H1 (cell line): ENCODE results near the gene TCAIM. TPM values are rescaled to one million over a fixed set of nuclear protein-coding genes. Genes with fewer than 3 reads are reported as not detected.

ENCODE experiments used
- CTCF ChIA-PET: fragments of 300-600 bp; sonication (Branson Sonifier 250); formaldehyde crosslinking; loops from one replicate; lab custom pipeline; 2021; ENCODE audit not compliant: partially characterized antibody; lab: Charles Lee
- POLR2A ChIA-PET: fragments of 300-600 bp; sonication (Branson Sonifier 250); formaldehyde crosslinking; loops from one replicate; lab custom pipeline; 2021; ENCODE audit warnings: inconsistent platforms; ENCODE audit not compliant: partially characterized antibody; lab: Charles Lee
- DNase-seq, 2 experiments: peaks; one replicate each; pipeline versions ENCODE4 v3.0.0 to v3.0.0-alpha.2; 2010 to 2022; ENCODE audit warnings: low spot score in 2 of 2, low read depth in 1 of 2, mixed read lengths in 1 of 2
- FAIRE-seq: peaks from 2 replicates; lab custom pipeline; 2011; peaks lifted over from hg19 to GRCh38; lab: Jason Lieb, UNC
- H2AFZ ChIP-seq: 2 replicates; pipeline ENCODE4 v1.8.1; 2012; ENCODE audit warnings: low read length, inconsistent platforms
- H2AK5ac ChIP-seq: 2 replicates; pipeline ENCODE4 v1.6.1; 2013; ENCODE audit warnings: low read depth, low read length
- H2BK120ac ChIP-seq: replicated peaks from 2 replicates; pipeline ENCODE3; 2013; ENCODE audit warnings: low read depth, low read length, inconsistent platforms
- H2BK12ac ChIP-seq: 2 replicates; pipeline ENCODE4 v1.6.1; 2013; ENCODE audit warnings: low read depth, low read length
- H2BK15ac ChIP-seq: 2 replicates; pipeline ENCODE4 v1.6.1; 2013; ENCODE audit warnings: low read length
- H2BK20ac ChIP-seq: 2 replicates; pipeline ENCODE4 v1.6.1; 2013; ENCODE audit warnings: low read length
- H2BK5ac ChIP-seq: 2 replicates; pipeline ENCODE4 v1.6.1; 2013; ENCODE audit warnings: low read depth, low read length
- H3K14ac ChIP-seq: 2 replicates; pipeline ENCODE4 v1.6.1; 2013; ENCODE audit warnings: inconsistent platforms; ENCODE audit not compliant: insufficient read length
- H3K18ac ChIP-seq: 2 replicates; pipeline ENCODE4 v1.6.1; 2013; ENCODE audit warnings: low read length; ENCODE audit errors: extremely low read depth
- H3K23ac ChIP-seq: 2 replicates; pipeline ENCODE4 v1.6.1; 2013; ENCODE audit warnings: inconsistent platforms; ENCODE audit not compliant: insufficient read length
- H3K23me2 ChIP-seq: 2 replicates; pipeline ENCODE4 v1.6.1; 2013; ENCODE audit warnings: low read depth, low read length
- H3K27ac ChIP-seq: 2 replicates; pipeline ENCODE4 v1.6.1; 2011; ENCODE audit warnings: low read depth, low read length, inconsistent platforms
- H3K27me3 ChIP-seq, 4 experiments: replicated peaks in 1 of 4; 1 replicate in 1 of 4; 2 replicates in 3 of 4; pipeline versions ENCODE4 v1.6.1 to v1.8.1; 2011 to 2013; ENCODE audit warnings: low read length in 3 of 4, mild to moderate bottlenecking in 3 of 4, inconsistent platforms in 2 of 4, mixed read lengths in 2 of 4, moderate library complexity in 1 of 4; ENCODE audit not compliant: control insufficient read depth in 3 of 4, insufficient read depth in 3 of 4; ENCODE audit errors: extremely low read depth in 1 of 4
- H3K36me3 ChIP-seq, 4 experiments: 2 replicates each; pipeline versions ENCODE4 v1.6.1 to v1.8.1; 2011 to 2013; ENCODE audit warnings: mild to moderate bottlenecking in 4 of 4, low read length in 3 of 4, moderate library complexity in 2 of 4, control low read depth in 1 of 4, inconsistent platforms in 1 of 4; ENCODE audit not compliant: insufficient read depth in 4 of 4, control insufficient read depth in 2 of 4
- H3K4ac ChIP-seq: replicated peaks from 2 replicates; pipeline ENCODE3; 2013; ENCODE audit warnings: low read length, low read depth, mixed read lengths, inconsistent platforms; ENCODE audit not compliant: insufficient read length
- H3K4me1 ChIP-seq, 4 experiments: replicated peaks in 1 of 4; 1 replicate in 1 of 4; 2 replicates in 3 of 4; pipeline versions ENCODE4 v1.6.1 to v1.8.1; 2011 to 2013; ENCODE audit warnings: low read length in 3 of 4, inconsistent platforms in 2 of 4, mixed read lengths in 1 of 4; ENCODE audit not compliant: insufficient read depth in 4 of 4, control insufficient read depth in 3 of 4
- H3K4me2 ChIP-seq, 2 experiments: 2 replicates each; pipeline versions ENCODE4 v1.6.1 to v1.8.1; 2011 to 2013; ENCODE audit warnings: low read depth in 2 of 2, low read length in 2 of 2, control low read depth in 1 of 2, inconsistent platforms in 1 of 2, mild to moderate bottlenecking in 1 of 2; ENCODE audit not compliant: insufficient read depth in 1 of 2
- H3K4me3 ChIP-seq, 4 experiments: fragments of 200-600, 300-600 bp in 1 of 4; sonication (generic), shearing (Covaris generic), sonication (Bioruptor Twin) in 1 of 4; 2 replicates each; pipeline versions ENCODE4 v1.5.1 to v1.8.1; 2011 to 2016; ENCODE audit warnings: low read length in 4 of 4, low read depth in 3 of 4, control low read depth in 2 of 4, inconsistent platforms in 2 of 4, mild to moderate bottlenecking in 2 of 4, mixed read lengths in 1 of 4, moderate library complexity in 1 of 4; ENCODE audit not compliant: insufficient read depth in 2 of 4; ENCODE audit errors: extremely low read depth in 1 of 4
- H3K56ac ChIP-seq: replicated peaks from 2 replicates; pipeline ENCODE3; 2013; ENCODE audit warnings: low read depth, mild to moderate bottlenecking, mixed read lengths, low read length, inconsistent platforms; ENCODE audit not compliant: insufficient read length
- H3K79me1 ChIP-seq: 2 replicates; pipeline ENCODE4 v1.6.1; 2013; ENCODE audit warnings: low read depth, low read length, control low read depth
- H3K79me2 ChIP-seq, 2 experiments: 2 replicates each; pipeline versions ENCODE4 v1.6.1 to v1.8.1; 2012 to 2013; ENCODE audit warnings: low read length in 2 of 2, mild to moderate bottlenecking in 2 of 2, inconsistent platforms in 1 of 2; ENCODE audit not compliant: insufficient read depth in 2 of 2, control insufficient read depth in 1 of 2
- H3K9ac ChIP-seq, 4 experiments: replicated peaks in 1 of 4; 1 replicate in 1 of 4; 2 replicates in 3 of 4; pipeline versions ENCODE4 v1.6.1 to v1.8.1; 2011 to 2013; ENCODE audit warnings: low read depth in 3 of 4, low read length in 3 of 4, control low read depth in 2 of 4, mild to moderate bottlenecking in 2 of 4, moderate library complexity in 2 of 4, inconsistent platforms in 1 of 4; ENCODE audit errors: extremely low read depth in 1 of 4
- H3K9me3 ChIP-seq, 2 experiments: 2 replicates each; pipeline versions ENCODE4 v1.6.1 to v1.8.1; 2012 to 2013; ENCODE audit warnings: mild to moderate bottlenecking in 2 of 2, moderate library complexity in 2 of 2, control low read depth in 1 of 2, inconsistent platforms in 1 of 2, low read depth in 1 of 2, low read length in 1 of 2, mixed read lengths in 1 of 2; ENCODE audit not compliant: insufficient read depth in 2 of 2
- H4K20me1 ChIP-seq, 2 experiments: replicated peaks in 1 of 2; 2 replicates each; pipeline versions ENCODE3 to v1.8.1; 2011 to 2013; ENCODE audit warnings: inconsistent platforms in 2 of 2, low read length in 2 of 2, mild to moderate bottlenecking in 1 of 2; ENCODE audit not compliant: insufficient read depth in 2 of 2, control insufficient read depth in 1 of 2
- H4K5ac ChIP-seq: 2 replicates; pipeline ENCODE4 v1.6.1; 2013; ENCODE audit warnings: low read length, low read depth, mixed read lengths, inconsistent platforms; ENCODE audit not compliant: insufficient read length
- H4K8ac ChIP-seq: 2 replicates; pipeline ENCODE4 v1.8.0; 2013; ENCODE audit warnings: mild to moderate bottlenecking, moderate library complexity, low read length, inconsistent platforms; ENCODE audit not compliant: insufficient read depth; ENCODE audit errors: extremely low read depth
- H4K91ac ChIP-seq: replicated peaks from 2 replicates; pipeline ENCODE3; 2013; ENCODE audit warnings: low read length, mixed read lengths, inconsistent platforms; ENCODE audit not compliant: insufficient read length
- ASH2L ChIP-seq: fragments of 200-600, 300-600 bp; sonication (generic); IDR thresholded peaks from one replicate; pipeline ENCODE4 v1.7.1; 2017; ENCODE audit warnings: low read length
- BRCA1 ChIP-seq: IDR thresholded peaks from 2 replicates; pipeline ENCODE4 v1.6.1; 2012; ENCODE audit warnings: low read depth, low read length, improper control_type of control experiment
- CHD2 ChIP-seq: IDR thresholded peaks from 2 replicates; pipeline ENCODE4 v1.6.1; 2012; ENCODE audit warnings: low read length, improper control_type of control experiment
- CTCF ChIP-seq, 3 experiments: IDR thresholded peaks; 1 replicate in 2 of 3; 2 replicates in 1 of 3; pipeline versions ENCODE4 v1.5.1 to v1.6.1; 2011; ENCODE audit warnings: low read length in 3 of 3, mild to moderate bottlenecking in 3 of 3, inconsistent platforms in 2 of 3, low read depth in 1 of 3, moderate library complexity in 1 of 3; ENCODE audit not compliant: insufficient read depth in 1 of 3; ENCODE audit errors: control extremely low read depth in 1 of 3
- FOSL1 ChIP-seq: IDR thresholded peaks from 2 replicates; pipeline ENCODE4 v1.6.1; 2011; ENCODE audit warnings: mild to moderate bottlenecking, low read depth, low read length, moderate library complexity; ENCODE audit not compliant: insufficient read depth
- GTF2F1 ChIP-seq: IDR thresholded peaks from 2 replicates; pipeline ENCODE4 v1.6.1; 2012; ENCODE audit warnings: low read depth, low read length, improper control_type of control experiment, borderline replicate concordance
- HDAC6 ChIP-seq: IDR thresholded peaks from one replicate; pipeline ENCODE4 v1.7.1; 2012; ENCODE audit warnings: low read depth, mild to moderate bottlenecking, inconsistent platforms, low read length, moderate library complexity
- KDM4A ChIP-seq: IDR thresholded peaks from one replicate; pipeline ENCODE4 v1.7.1; 2012; ENCODE audit warnings: low read depth, mild to moderate bottlenecking, moderate library complexity, low read length, inconsistent platforms; ENCODE audit not compliant: severe bottlenecking
- MAFK ChIP-seq: IDR thresholded peaks from 2 replicates; pipeline ENCODE4 v1.6.1; 2012; ENCODE audit warnings: low read depth, mild to moderate bottlenecking, improper control_type of control experiment, low read length
- SIRT6 ChIP-seq: IDR thresholded peaks from one replicate; pipeline ENCODE4 v1.7.1; 2012; ENCODE audit warnings: low read length, inconsistent platforms
- SP4 ChIP-seq: IDR thresholded peaks from 2 replicates; pipeline ENCODE4 v1.6.1; 2012; ENCODE audit warnings: low read length, inconsistent platforms
- SRF ChIP-seq: IDR thresholded peaks from 2 replicates; pipeline ENCODE4 v1.6.1; 2011; ENCODE audit warnings: mild to moderate bottlenecking, low read depth, low read length, moderate library complexity
- TAF7 ChIP-seq: optimal IDR thresholded peaks from 2 replicates; pipeline ENCODE3; 2011; ENCODE audit warnings: low read depth, mild to moderate bottlenecking, inconsistent platforms, low read length, moderate library complexity, borderline replicate concordance
- WGBS, 2 experiments: shearing (Covaris generic) in 1 of 2; methylation state at CpG; one replicate each; pipeline versions ENCODE4 v1.1.6 to v1.1.7; 2013 to 2015; ENCODE audit warnings: low lambda C conversion rate in 2 of 2, mixed read lengths in 2 of 2, inconsistent platforms in 1 of 2, low coverage in 1 of 2, missing lambda C conversion rate in 1 of 2; ENCODE audit not compliant: insufficient replicate concordance in 2 of 2, insufficient coverage in 1 of 2, insufficient read length in 1 of 2; ENCODE audit errors: extremely low coverage in 1 of 2, missing lambda C conversion rate in 1 of 2; 5-methylcytosine and 5-hydroxymethylcytosine counted together
- polyA plus RNA-seq, 7 experiments: library from polyadenylated mRNA; depleted of rRNA in 3 of 7; stranded (reverse) in 5 of 7; unstranded in 2 of 7; fragments of >200 nt in 5 of 7; fragments of 200-250 nt in 2 of 7; gene quantifications; 1 replicate in 5 of 7; 2 replicates in 1 of 7; 4 replicates in 1 of 7; pipeline versions ENCODE4 v1.2.1 to v1.2.3, GENCODE V29; 2011 to 2013; ENCODE audit warnings: missing spikeins in 2 of 7, mixed read lengths in 2 of 7
- total RNA-seq: library from RNA; stranded (reverse); fragmentation: NEBNext Ultra II Directional; extraction: Animal tissue kit (Norgen Biotek cat#: 25700); gene quantifications from 2 replicates; pipeline ENCODE4 v1.2.1, GENCODE V29; 2021

Gene TCAIM
- total and polyA plus RNA-seq, 2 of the 8 experiments (the other 6 are each of a cell fraction or from before 2014, with no cell fraction given), result 6.9 to 22.1 TPM

DNA sequence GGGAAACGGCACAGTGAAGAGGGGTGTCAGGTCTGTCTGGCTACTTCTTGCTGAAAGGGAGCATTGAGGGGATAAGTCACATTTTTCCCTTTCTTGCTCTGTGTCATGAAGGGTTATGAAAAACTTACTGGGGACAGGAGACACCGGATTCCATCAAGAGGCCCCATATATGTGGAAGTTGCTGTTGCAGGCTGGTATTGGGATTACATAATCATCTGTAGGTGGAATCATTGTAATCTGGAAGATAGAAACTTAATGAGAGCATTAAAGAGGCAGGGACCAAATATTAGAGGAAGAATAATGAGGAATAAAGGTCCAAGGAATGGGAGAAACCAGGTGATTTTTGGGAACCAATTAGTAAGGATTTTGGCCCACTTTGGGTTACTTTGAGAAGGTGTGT, 4.2 kb upstream of the TCAIM start:
- no peak overlapping the region for H3K23ac ChIP-seq
- H3K18ac ChIP-seq, result no peak overlapping the region
- no peak overlapping the region for H4K8ac ChIP-seq
- H3K23me2 ChIP-seq, result no peaks in the 10 kb centered on the region
- no peak overlapping the region for H3K27ac ChIP-seq
- no peak overlapping the region for H3K14ac ChIP-seq
- H3K27me3 ChIP-seq, result no peaks in the 10 kb centered on the region
- 90% methylated on average over 2 of the region's 2 CpGs; no CpG with 5 or more reads in 1 of the 2 experiments for WGBS, 2 experiments
- H2BK5ac ChIP-seq, result no peak overlapping the region
- no peak overlapping the region for H2AK5ac ChIP-seq
- no peak overlapping the region for H4K91ac ChIP-seq
- no peak overlapping the region for H3K56ac ChIP-seq
- FAIRE-seq, result no peak
- H2AFZ ChIP-seq, result no peak overlapping the region
- POLR2A ChIA-PET, result no interaction called here
- H2BK15ac ChIP-seq, result no peak overlapping the region
- H3K4me2 ChIP-seq, result no peak overlapping the region
- H3K4me3 ChIP-seq, result no peak overlapping the region
- H3K9ac ChIP-seq, result no peak overlapping the region; a peak in 1 of 7 replicates
- peaks cover 0 to 4% (median 3%) of the 10 kb centered on the region in 4 experiments; a peak in 4 of 7 replicates for H3K4me1 ChIP-seq
- DNase-seq, result no peak
- H2BK20ac ChIP-seq, result no peak overlapping the region
- CTCF ChIA-PET, result interaction anchor here (2.2 to 5.5 kb wide), 2 partner anchors 10 to 83 kb away, joined by 7 to 20 read pairs; no protein-coding TSS in a partner anchor
- H2BK12ac ChIP-seq, result no peak overlapping the region
- no peaks in the 10 kb centered on the region for H3K79me1 ChIP-seq
- no peak overlapping the region for H2BK120ac ChIP-seq
- H4K5ac ChIP-seq, result no peak overlapping the region
- no peaks in the 10 kb centered on the region for H4K20me1 ChIP-seq
- H3K9me3 ChIP-seq, result no peaks in the 10 kb centered on the region
- H3K4ac ChIP-seq, result no peak overlapping the region
- H3K79me2 ChIP-seq, result peaks cover 0 to 4% of the 10 kb centered on the region in 2 experiments; a peak in 2 of 4 replicates
- H3K36me3 ChIP-seq, result no peaks in the 10 kb centered on the region
- TF ChIP-seq BRCA1 (no peak), CHD2 (no peak), FOSL1 (no peak), KDM4A (no peak), ASH2L (no peak), GTF2F1 (no peak), SP4 (no peak), TAF7 (no peak), HDAC6 (no peak), CTCF (IDR thresholded peaks at IDR 0.05; ENCODE audit: control extremely low read depth in 1 of 3, insufficient read depth in 1 of 3, low read depth in 1 of 3, low read length in 3 of 3) (no peak), SIRT6 (no peak), MAFK (no peak), SRF (no peak)
